ENCODE data around the gene GEMIN2.

DNA sequence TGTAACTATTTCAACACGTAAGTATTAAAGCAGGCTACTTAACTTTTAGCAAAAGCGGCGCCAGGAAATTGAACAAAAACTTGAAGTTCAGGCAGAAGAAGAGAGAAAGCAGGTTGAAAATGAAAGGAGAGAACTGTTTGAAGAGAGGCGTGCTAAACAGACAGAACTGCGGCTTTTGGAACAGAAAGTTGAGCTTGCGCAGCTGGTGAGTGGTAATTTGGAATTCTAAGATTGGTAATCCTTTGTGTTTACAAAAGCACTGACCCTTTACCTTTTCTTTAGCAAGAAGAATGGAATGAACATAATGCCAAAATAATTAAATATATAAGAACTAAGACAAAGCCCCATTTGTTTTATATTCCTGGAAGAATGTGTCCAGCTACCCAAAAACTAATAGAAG lies 64.9 kb downstream of the GEMIN2 start:
- TF ChIP-seq POLR2A (IDR thresholded peaks at IDR 0.05): no peak
- no peak for TF ChIP-seq POLR2AphosphoS5 (IDR thresholded peaks at IDR 0.05)
- TF ChIP-seq, protein P1, sequence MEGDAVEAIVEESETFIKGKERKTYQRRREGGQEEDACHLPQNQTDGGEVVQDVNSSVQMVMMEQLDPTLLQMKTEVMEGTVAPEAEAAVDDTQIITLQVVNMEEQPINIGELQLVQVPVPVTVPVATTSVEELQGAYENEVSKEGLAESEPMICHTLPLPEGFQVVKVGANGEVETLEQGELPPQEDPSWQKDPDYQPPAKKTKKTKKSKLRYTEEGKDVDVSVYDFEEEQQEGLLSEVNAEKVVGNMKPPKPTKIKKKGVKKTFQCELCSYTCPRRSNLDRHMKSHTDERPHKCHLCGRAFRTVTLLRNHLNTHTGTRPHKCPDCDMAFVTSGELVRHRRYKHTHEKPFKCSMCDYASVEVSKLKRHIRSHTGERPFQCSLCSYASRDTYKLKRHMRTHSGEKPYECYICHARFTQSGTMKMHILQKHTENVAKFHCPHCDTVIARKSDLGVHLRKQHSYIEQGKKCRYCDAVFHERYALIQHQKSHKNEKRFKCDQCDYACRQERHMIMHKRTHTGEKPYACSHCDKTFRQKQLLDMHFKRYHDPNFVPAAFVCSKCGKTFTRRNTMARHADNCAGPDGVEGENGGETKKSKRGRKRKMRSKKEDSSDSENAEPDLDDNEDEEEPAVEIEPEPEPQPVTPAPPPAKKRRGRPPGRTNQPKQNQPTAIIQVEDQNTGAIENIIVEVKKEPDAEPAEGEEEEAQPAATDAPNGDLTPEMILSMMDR (IDR thresholded peaks at IDR 0.05): no peak
- TF ChIP-seq EP300 (IDR thresholded peaks at IDR 0.05): no peak

Measured in gastroesophageal sphincter (tissue), 3 donors.